ENCODE data around the gene DCHS2. TPM values are rescaled to one million over a fixed set of nuclear protein-coding genes. Genes with fewer than 3 reads are reported as not detected.

DCHS2 gene
- total and polyA plus RNA-seq, 8 donors, result 0.12 to 3.5 (median 1.5) TPM

GRCh38 chr4:154234576-154234975 is 257.0 kb downstream of the DCHS2 start:
- intact Hi-C loops (cut with DNase I), result no loop called here
- Histone ChIP-seq H3K27me3 (no peaks in the 10 kb centered on the region), H3K36me3 (no peaks in the 10 kb centered on the region), H3K27ac (no peak overlapping the region), H3K4me3 (no peak overlapping the region), H3K4me1 (no peaks in the 10 kb centered on the region), H3K9me3 (no peaks in the 10 kb centered on the region)
- no peak for DNase-seq
- TF ChIP-seq CTCF (IDR thresholded peaks at IDR 0.05), result no peak
- ATAC-seq, result no peak

- no peaks in the 10 kb centered on the region for H3K9me3 ChIP-seq
- no peaks in the 10 kb centered on the region for H3K27me3 ChIP-seq
- H3K4me1 ChIP-seq, result no peaks in the 10 kb centered on the region
- H3K27ac ChIP-seq, result no peak overlapping the region
- no peak for TF ChIP-seq CTCF (IDR thresholded peaks at IDR 0.05)
- ATAC-seq, result peak; percentile 64
- no peak overlapping the region for H3K4me3 ChIP-seq
- intact Hi-C loops (cut with DNase I), result no loop called here
- DNase-seq, result peak in 1 of 4 donors; percentile 7
- H3K36me3 ChIP-seq, result no peaks in the 10 kb centered on the region
Measured at GRCh38 chr4:154231806-154232478, 259.7 kb downstream of the DCHS2 start.

GRCh38 chr4:154230723-154231122 is 260.9 kb downstream of the DCHS2 start:
- ATAC-seq, result no peak
- intact Hi-C loops (cut with DNase I), result no loop called here

GRCh38 chr4:154230091-154230490 is 261.5 kb downstream of the DCHS2 start:
- Histone ChIP-seq H3K4me1 (no peaks in the 10 kb centered on the region), H3K36me3 (no peaks in the 10 kb centered on the region), H3K27ac (no peak overlapping the region), H3K9me3 (no peaks in the 10 kb centered on the region), H3K4me3 (no peak overlapping the region), H3K27me3 (no peaks in the 10 kb centered on the region)
- DNase-seq (no peak), ATAC-seq (no peak)
- no peak for TF ChIP-seq CTCF (IDR thresholded peaks at IDR 0.05)
- intact Hi-C loops (cut with DNase I), result no loop called here

More at GRCh38 chr4:154230723-154231122, 260.9 kb downstream of the DCHS2 start:
- no peaks in the 10 kb centered on the region for H3K36me3 ChIP-seq
- no peak overlapping the region for H3K27ac ChIP-seq
- H3K27me3 ChIP-seq, result no peaks in the 10 kb centered on the region
- H3K4me3 ChIP-seq, result no peak overlapping the region
- no peak for TF ChIP-seq CTCF (IDR thresholded peaks at IDR 0.05)
- no peak for DNase-seq
- H3K4me1 ChIP-seq, result no peaks in the 10 kb centered on the region
- H3K9me3 ChIP-seq, result no peaks in the 10 kb centered on the region

GRCh38 chr4:154222875-154223274 is 268.7 kb downstream of the DCHS2 start:
- TF ChIP-seq CTCF (IDR thresholded peaks at IDR 0.05), result no peak
- Histone ChIP-seq H3K27me3 (no peaks in the 10 kb centered on the region), H3K4me3 (no peak overlapping the region), H3K36me3 (no peaks in the 10 kb centered on the region), H3K4me1 (no peaks in the 10 kb centered on the region), H3K9me3 (peaks cover 0 to 33% of the 10 kb centered on the region in 2 donors), H3K27ac (no peak overlapping the region)
- intact Hi-C loops (cut with DNase I), result no loop called here
- DNase-seq, result no peak
- ATAC-seq, result no peak

Data from left lung (tissue), 10 donors.